Fibroblast of lung (primary cell): ENCODE results near the gene UBE3A. TPM values are rescaled to one million over a fixed set of nuclear protein-coding genes. Genes with fewer than 3 reads are reported as not detected.
A peak's percentile ranks its signal among the peaks of the same experiment; 100 is the strongest.

Experiments used
- DNase-seq, 2 donors: peaks; one replicate each; pipeline versions ENCODE4 v3.0.0 to v3.0.0-alpha.2; 2010; ENCODE audit warnings: low read depth in 2 of 2
- H2AFZ ChIP-seq: 2 replicates; pipeline ENCODE4 v1.5.1; 2012; ENCODE audit warnings: low read length, control low read depth, inconsistent platforms
- H3K27ac ChIP-seq: 2 replicates; pipeline ENCODE4 v1.5.1; 2011; ENCODE audit warnings: low read length, control low read depth; ENCODE audit not compliant: insufficient read depth
- H3K27me3 ChIP-seq: 2 replicates; pipeline ENCODE4 v1.5.1; 2011; ENCODE audit warnings: mild to moderate bottlenecking, low read length; ENCODE audit not compliant: control insufficient read depth, insufficient read depth
- H3K36me3 ChIP-seq: 2 replicates; pipeline ENCODE4 v1.5.1; 2011; ENCODE audit warnings: low read length; ENCODE audit not compliant: control insufficient read depth, insufficient read depth
- H3K4me1 ChIP-seq: 2 replicates; pipeline ENCODE4 v1.5.1; 2011; ENCODE audit warnings: low read length; ENCODE audit not compliant: control insufficient read depth, insufficient read depth; ENCODE audit errors: extremely low read depth
- H3K4me2 ChIP-seq: 2 replicates; pipeline ENCODE4 v1.5.1; 2011; ENCODE audit warnings: low read length, control low read depth; ENCODE audit not compliant: insufficient read depth; ENCODE audit errors: extremely low read depth
- H3K4me3 ChIP-seq, 4 experiments: fragments of 200-600 bp in 1 of 4; sonication (generic) in 1 of 4; replicated peaks in 1 of 4; 2 replicates each; pipeline ENCODE4 v1.5.1; 2011 to 2016; ENCODE audit warnings: low read length in 4 of 4, low read depth in 3 of 4, mild to moderate bottlenecking in 3 of 4, control low read depth in 2 of 4, inconsistent platforms in 1 of 4, mixed read lengths in 1 of 4; ENCODE audit not compliant: insufficient read depth in 1 of 4; ENCODE audit errors: control extremely low read depth in 1 of 4
- H3K79me2 ChIP-seq: 2 replicates; pipeline ENCODE4 v1.5.1; 2012; ENCODE audit warnings: mild to moderate bottlenecking, low read length, inconsistent platforms; ENCODE audit not compliant: control insufficient read depth, insufficient read depth
- H3K9ac ChIP-seq: 2 replicates; pipeline ENCODE4 v1.5.1; 2011; ENCODE audit warnings: mild to moderate bottlenecking, low read length, control low read depth; ENCODE audit not compliant: insufficient read depth
- H3K9me3 ChIP-seq: 2 replicates; pipeline ENCODE4 v1.5.1; 2012; ENCODE audit warnings: low read depth, low read length; ENCODE audit not compliant: control insufficient read depth, insufficient read depth
- H4K20me1 ChIP-seq: 2 replicates; pipeline ENCODE4 v1.5.1; 2011; ENCODE audit warnings: low read length; ENCODE audit not compliant: control insufficient read depth, insufficient read depth; ENCODE audit errors: extremely low read depth
- EZH2 ChIP-seq: IDR thresholded peaks from 2 replicates; pipeline ENCODE4 v1.5.1; 2012; ENCODE audit warnings: low read length, control low read depth, mild to moderate bottlenecking; ENCODE audit errors: missing control alignments
- polyA plus RNA-seq, 2 donors: library from polyadenylated mRNA; depleted of rRNA in 1 of 2; stranded (reverse) in 1 of 2; unstranded in 1 of 2; fragments of >200 nt; gene quantifications; 2 replicates each; pipeline ENCODE4 v1.2.1, GENCODE V29; 2011 to 2012; ENCODE audit warnings: missing spikeins in 1 of 2
- total RNA-seq: library from RNA; depleted of rRNA; stranded (reverse); fragments of >200 nt; gene quantifications from 2 replicates; pipeline ENCODE4 v1.2.1, GENCODE V29; 2014
- TF ChIP-seq, protein P1 (sequence below), 2 donors: IDR thresholded peaks in 1 of 2; conservative IDR thresholded peaks in 1 of 2; 1 replicate in 1 of 2; 2 replicates in 1 of 2; pipeline ENCODE4 v1.5.1; 2011 to 2012; ENCODE audit warnings: low read length in 2 of 2, control low read depth in 1 of 2, inconsistent platforms in 1 of 2, low read depth in 1 of 2, mild to moderate bottlenecking in 1 of 2

Gene UBE3A
- total and polyA plus RNA-seq, 2 donors (not counting 1 experiment from before 2014, with no cell fraction given) = 37.2 to 71.5 TPM

DNA sequence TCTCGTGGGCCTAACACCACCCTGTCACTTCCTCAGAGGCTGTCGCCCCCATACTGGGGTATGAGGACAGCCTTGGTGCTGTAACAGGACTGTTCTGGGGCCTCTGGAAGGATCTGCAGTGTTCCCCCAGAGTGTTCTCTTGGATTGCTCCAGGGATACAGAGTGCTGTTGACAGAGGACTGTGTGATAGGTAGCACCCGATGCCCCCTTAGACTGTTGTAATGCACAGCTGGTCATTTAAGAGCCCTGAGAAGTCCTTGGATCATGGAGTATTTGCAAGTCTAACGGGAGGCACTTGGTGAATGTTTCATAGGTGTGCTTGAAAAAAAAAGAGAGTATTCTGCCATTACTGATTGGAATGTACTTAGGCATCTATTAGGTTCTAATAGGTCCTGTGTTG is 35.4 kb upstream of the UBE3A start:
- no peaks in the 10 kb centered on the region for H3K36me3 ChIP-seq
- H3K4me3 ChIP-seq = no peak overlapping the region
- H3K27ac ChIP-seq = no peak overlapping the region
- no peak for DNase-seq
- H3K4me2 ChIP-seq = no peak overlapping the region
- H3K27me3 ChIP-seq = no peaks in the 10 kb centered on the region
- H3K79me2 ChIP-seq = no peaks in the 10 kb centered on the region
- no peak for TF ChIP-seq EZH2
- TF ChIP-seq, protein P1, sequence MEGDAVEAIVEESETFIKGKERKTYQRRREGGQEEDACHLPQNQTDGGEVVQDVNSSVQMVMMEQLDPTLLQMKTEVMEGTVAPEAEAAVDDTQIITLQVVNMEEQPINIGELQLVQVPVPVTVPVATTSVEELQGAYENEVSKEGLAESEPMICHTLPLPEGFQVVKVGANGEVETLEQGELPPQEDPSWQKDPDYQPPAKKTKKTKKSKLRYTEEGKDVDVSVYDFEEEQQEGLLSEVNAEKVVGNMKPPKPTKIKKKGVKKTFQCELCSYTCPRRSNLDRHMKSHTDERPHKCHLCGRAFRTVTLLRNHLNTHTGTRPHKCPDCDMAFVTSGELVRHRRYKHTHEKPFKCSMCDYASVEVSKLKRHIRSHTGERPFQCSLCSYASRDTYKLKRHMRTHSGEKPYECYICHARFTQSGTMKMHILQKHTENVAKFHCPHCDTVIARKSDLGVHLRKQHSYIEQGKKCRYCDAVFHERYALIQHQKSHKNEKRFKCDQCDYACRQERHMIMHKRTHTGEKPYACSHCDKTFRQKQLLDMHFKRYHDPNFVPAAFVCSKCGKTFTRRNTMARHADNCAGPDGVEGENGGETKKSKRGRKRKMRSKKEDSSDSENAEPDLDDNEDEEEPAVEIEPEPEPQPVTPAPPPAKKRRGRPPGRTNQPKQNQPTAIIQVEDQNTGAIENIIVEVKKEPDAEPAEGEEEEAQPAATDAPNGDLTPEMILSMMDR (conservative IDR thresholded peaks at IDR 0.05 in 1 of 2, IDR thresholded peaks at IDR 0.05 in 1 of 2; ENCODE audit: low read depth in 1 of 2, low read length in 2 of 2) = no peak
- no peak overlapping the region for H3K9ac ChIP-seq
- no peaks in the 10 kb centered on the region for H3K4me1 ChIP-seq
- H2AFZ ChIP-seq = no peak overlapping the region
- no peaks in the 10 kb centered on the region for H3K9me3 ChIP-seq
- no peaks in the 10 kb centered on the region for H4K20me1 ChIP-seq

DNA sequence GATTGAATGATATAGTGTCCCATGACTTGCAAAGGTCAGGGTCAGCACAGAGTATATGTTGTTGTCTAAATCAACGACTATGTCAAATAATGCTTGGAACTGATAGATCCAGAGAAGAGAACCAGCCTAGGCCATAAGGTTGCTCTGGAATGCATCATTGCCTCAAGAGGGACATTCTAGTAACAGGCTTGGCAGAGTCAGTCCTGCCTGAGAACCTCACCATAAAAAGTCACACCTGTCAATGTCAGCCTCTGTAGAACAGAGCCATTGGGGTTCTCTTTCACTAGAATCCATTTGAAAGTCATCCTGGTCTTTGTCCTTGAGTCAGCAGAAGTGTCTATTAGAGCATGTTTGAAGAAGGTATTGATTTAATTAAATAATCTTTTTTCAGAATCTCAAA is 31.4 kb upstream of the UBE3A start:
- TF ChIP-seq EZH2 = no peak
- TF ChIP-seq, protein P1 (conservative IDR thresholded peaks at IDR 0.05 in 1 of 2, IDR thresholded peaks at IDR 0.05 in 1 of 2; ENCODE audit: low read depth in 1 of 2, low read length in 2 of 2) = no peak
- no peak overlapping the region for H2AFZ ChIP-seq
- no peak overlapping the region for H3K4me2 ChIP-seq
- H3K79me2 ChIP-seq = no peaks in the 10 kb centered on the region
- no peak for DNase-seq
- no peak overlapping the region for H3K4me3 ChIP-seq
- H3K27ac ChIP-seq = no peak overlapping the region
- H4K20me1 ChIP-seq = no peaks in the 10 kb centered on the region
- H3K4me1 ChIP-seq = no peaks in the 10 kb centered on the region
- no peaks in the 10 kb centered on the region for H3K9me3 ChIP-seq
- H3K9ac ChIP-seq = no peak overlapping the region
- H3K27me3 ChIP-seq = no peaks in the 10 kb centered on the region
- no peaks in the 10 kb centered on the region for H3K36me3 ChIP-seq

DNA sequence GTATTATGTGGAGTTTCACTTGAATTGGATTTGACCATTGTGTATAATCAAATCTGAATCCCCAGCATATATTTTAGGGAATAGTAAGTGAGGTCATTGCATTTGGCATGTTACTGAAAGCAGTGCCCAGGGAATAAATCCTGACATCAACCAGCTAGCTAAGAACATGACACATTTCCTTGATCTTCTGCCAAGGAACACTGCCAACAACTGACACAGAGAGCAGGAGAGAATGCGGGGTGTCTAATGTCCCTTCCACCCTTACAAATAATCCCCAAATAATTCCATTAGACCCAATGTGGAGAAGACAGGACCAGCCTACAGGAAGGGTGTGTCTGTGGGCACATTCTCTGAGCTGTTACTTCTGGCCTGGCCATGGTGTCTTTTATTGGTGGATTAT is 30.6 kb upstream of the UBE3A start:
- peak in 1 of 2 donors; percentile 3 for DNase-seq
- TF ChIP-seq, protein P1 (conservative IDR thresholded peaks at IDR 0.05 in 1 of 2, IDR thresholded peaks at IDR 0.05 in 1 of 2; ENCODE audit: low read depth in 1 of 2, low read length in 2 of 2) = no peak
- no peak for TF ChIP-seq EZH2
- Histone ChIP-seq H3K9me3 (no peaks in the 10 kb centered on the region), H3K79me2 (no peaks in the 10 kb centered on the region), H3K4me2 (no peak overlapping the region), H3K4me3 (no peak overlapping the region), H3K9ac (no peak overlapping the region), H3K4me1 (no peaks in the 10 kb centered on the region), H2AFZ (no peak overlapping the region), H3K27ac (no peak overlapping the region), H3K27me3 (no peaks in the 10 kb centered on the region), H3K36me3 (no peaks in the 10 kb centered on the region), H4K20me1 (no peaks in the 10 kb centered on the region)
